Sigmoid colon (tissue), 4 donors: Measurements from ENCODE around the gene SPTBN4.

Experiments
- EP300 ChIP-seq, 4 donors: sonication (generic); formaldehyde crosslinking; IDR thresholded peaks; one replicate each; pipeline ENCODE4 v1.6.1; 2017; ENCODE audit warnings: antibody characterized with exemption in 4 of 4
- POLR2A ChIP-seq, 2 donors: fragments of 450-650 bp; IDR thresholded peaks; one replicate each; pipeline ENCODE4 v1.6.1; 2016; ENCODE audit warnings: antibody characterized with exemption in 2 of 2, mild to moderate bottlenecking in 2 of 2, moderate library complexity in 2 of 2
- POLR2AphosphoS5 ChIP-seq, 4 donors: sonication (generic); formaldehyde crosslinking; IDR thresholded peaks; one replicate each; pipeline ENCODE4 v1.6.1; 2017; ENCODE audit warnings: antibody characterized with exemption in 4 of 4
- TF ChIP-seq, protein P1 (sequence below), 4 experiments: fragments of 450-650 bp in 3 of 4; fragments of 200-600 bp in 1 of 4; IDR thresholded peaks; one replicate each; pipeline ENCODE4 v1.5.1; 2016 to 2019; ENCODE audit warnings: antibody characterized with exemption in 4 of 4, mild to moderate bottlenecking in 3 of 4, moderate library complexity in 2 of 4

DNA sequence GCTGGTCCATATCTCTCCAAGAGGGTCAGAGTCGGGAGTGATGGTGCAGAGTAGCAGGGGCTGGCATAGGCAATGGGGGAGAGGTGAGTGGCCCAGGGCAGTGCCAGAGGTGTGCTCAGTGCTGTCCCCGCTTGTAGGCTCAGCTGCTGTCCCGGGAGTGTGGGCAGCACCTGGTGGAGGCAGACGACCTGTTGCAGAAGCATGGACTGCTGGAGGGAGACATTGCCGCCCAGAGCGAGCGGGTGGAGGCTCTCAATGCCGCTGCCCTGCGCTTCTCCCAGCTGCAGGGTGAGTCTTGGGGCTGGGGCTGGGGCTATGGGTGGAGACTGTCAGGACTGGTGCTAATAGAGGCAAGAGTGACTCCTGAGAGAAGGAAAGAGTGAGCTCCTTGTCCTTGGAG is 39.3 kb downstream of the SPTBN4 start:
- TF ChIP-seq, protein P1, sequence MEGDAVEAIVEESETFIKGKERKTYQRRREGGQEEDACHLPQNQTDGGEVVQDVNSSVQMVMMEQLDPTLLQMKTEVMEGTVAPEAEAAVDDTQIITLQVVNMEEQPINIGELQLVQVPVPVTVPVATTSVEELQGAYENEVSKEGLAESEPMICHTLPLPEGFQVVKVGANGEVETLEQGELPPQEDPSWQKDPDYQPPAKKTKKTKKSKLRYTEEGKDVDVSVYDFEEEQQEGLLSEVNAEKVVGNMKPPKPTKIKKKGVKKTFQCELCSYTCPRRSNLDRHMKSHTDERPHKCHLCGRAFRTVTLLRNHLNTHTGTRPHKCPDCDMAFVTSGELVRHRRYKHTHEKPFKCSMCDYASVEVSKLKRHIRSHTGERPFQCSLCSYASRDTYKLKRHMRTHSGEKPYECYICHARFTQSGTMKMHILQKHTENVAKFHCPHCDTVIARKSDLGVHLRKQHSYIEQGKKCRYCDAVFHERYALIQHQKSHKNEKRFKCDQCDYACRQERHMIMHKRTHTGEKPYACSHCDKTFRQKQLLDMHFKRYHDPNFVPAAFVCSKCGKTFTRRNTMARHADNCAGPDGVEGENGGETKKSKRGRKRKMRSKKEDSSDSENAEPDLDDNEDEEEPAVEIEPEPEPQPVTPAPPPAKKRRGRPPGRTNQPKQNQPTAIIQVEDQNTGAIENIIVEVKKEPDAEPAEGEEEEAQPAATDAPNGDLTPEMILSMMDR (IDR thresholded peaks at IDR 0.05) = no peak
- TF ChIP-seq POLR2A (IDR thresholded peaks at IDR 0.05) (no peak), POLR2AphosphoS5 (IDR thresholded peaks at IDR 0.05) (no peak), EP300 (IDR thresholded peaks at IDR 0.05) (no peak)
